ENCODE data around the gene KCNT2. TPM values are rescaled to one million over a fixed set of nuclear protein-coding genes. Genes with fewer than 3 reads are reported as not detected.
"Not testable (repeated sequence)": the region's sequence is repeated elsewhere in the genome, so short reads cannot be mapped to it uniquely, and the experiment has no call there.

KCNT2 gene
- total RNA-seq, 1 donor from 2014 or later, result 6.0 TPM

GRCh38 chr1:196319301-196319700, 288.9 kb downstream of the KCNT2 start:
- no peak for DNase-seq (ENCODE audit: low spot score)

GRCh38 chr1:196317535-196318522, 290.4 kb downstream of the KCNT2 start:
- no peak for DNase-seq (ENCODE audit: low spot score)

- no peak for DNase-seq (ENCODE audit: low spot score)
Measured at GRCh38 chr1:196312739-196313138, 295.5 kb downstream of the KCNT2 start.

- no peak for DNase-seq (ENCODE audit: low spot score)
Measured at GRCh38 chr1:196309386-196309785, 298.9 kb downstream of the KCNT2 start.

GRCh38 chr1:196308176-196308575, 300.1 kb downstream of the KCNT2 start:
- DNase-seq (ENCODE audit: low spot score), result no peak

GRCh38 chr1:196306421-196306820, 301.8 kb downstream of the KCNT2 start:
- no peak for DNase-seq (ENCODE audit: low spot score)

- no peak for DNase-seq (ENCODE audit: low spot score)
Measured at GRCh38 chr1:196305216-196305615, 303.0 kb downstream of the KCNT2 start.

- no peak for DNase-seq (ENCODE audit: low spot score)
Measured at GRCh38 chr1:196302981-196303380, 305.3 kb downstream of the KCNT2 start.

GRCh38 chr1:196302420-196302819, 305.8 kb downstream of the KCNT2 start:
- DNase-seq (ENCODE audit: low spot score), result no peak

- DNase-seq (ENCODE audit: low spot score), result no peak
Measured at GRCh38 chr1:196295766-196296165, 312.5 kb downstream of the KCNT2 start.

GRCh38 chr1:196278816-196279215, 329.4 kb downstream of the KCNT2 start:
- no peak for DNase-seq (ENCODE audit: low spot score)

GRCh38 chr1:196277860-196278259, 330.4 kb downstream of the KCNT2 start:
- no peak for DNase-seq (ENCODE audit: low spot score)

- no peak for DNase-seq (ENCODE audit: low spot score)
Measured at GRCh38 chr1:196271212-196271947, 336.9 kb downstream of the KCNT2 start.

GRCh38 chr1:196263086-196263485, 345.2 kb downstream of the KCNT2 start:
- not testable (repeated sequence) for DNase-seq (ENCODE audit: low spot score)

GRCh38 chr1:196260270-196260669, 348.0 kb downstream of the KCNT2 start:
- DNase-seq (ENCODE audit: low spot score), result no peak

GRCh38 chr1:196259316-196259715, 348.9 kb downstream of the KCNT2 start:
- no peak for DNase-seq (ENCODE audit: low spot score)

GRCh38 chr1:196255762-196256161, 352.5 kb downstream of the KCNT2 start:
- DNase-seq (ENCODE audit: low spot score), result no peak

GRCh38 chr1:196229546-196229945, 378.7 kb downstream of the KCNT2 start:
- no peak for DNase-seq (ENCODE audit: low spot score)

GRCh38 chr1:196214866-196215265, 393.4 kb downstream of the KCNT2 start:
- DNase-seq (ENCODE audit: low spot score), result no peak

- DNase-seq (ENCODE audit: low spot score), result peak; percentile 13
Measured at GRCh38 chr1:196209983-196210382, 398.3 kb downstream of the KCNT2 start.

GRCh38 chr1:196209265-196209664, 399.0 kb downstream of the KCNT2 start:
- DNase-seq (ENCODE audit: low spot score), result no peak

- no peak for DNase-seq (ENCODE audit: low spot score)
Measured at GRCh38 chr1:196207612-196208217, 400.5 kb downstream of the KCNT2 start.
